NOMO-1 treated with DMSO at 0.1 percent for 48 hours (cell line): ENCODE data around the gene SETD6.

Experiments used
- DNase-seq: peaks from one replicate; lab custom pipeline; 2025; ENCODE audit not compliant: unreplicated experiment; lab: John Stamatoyannopoulos, UW

SETD6 gene

DNA sequence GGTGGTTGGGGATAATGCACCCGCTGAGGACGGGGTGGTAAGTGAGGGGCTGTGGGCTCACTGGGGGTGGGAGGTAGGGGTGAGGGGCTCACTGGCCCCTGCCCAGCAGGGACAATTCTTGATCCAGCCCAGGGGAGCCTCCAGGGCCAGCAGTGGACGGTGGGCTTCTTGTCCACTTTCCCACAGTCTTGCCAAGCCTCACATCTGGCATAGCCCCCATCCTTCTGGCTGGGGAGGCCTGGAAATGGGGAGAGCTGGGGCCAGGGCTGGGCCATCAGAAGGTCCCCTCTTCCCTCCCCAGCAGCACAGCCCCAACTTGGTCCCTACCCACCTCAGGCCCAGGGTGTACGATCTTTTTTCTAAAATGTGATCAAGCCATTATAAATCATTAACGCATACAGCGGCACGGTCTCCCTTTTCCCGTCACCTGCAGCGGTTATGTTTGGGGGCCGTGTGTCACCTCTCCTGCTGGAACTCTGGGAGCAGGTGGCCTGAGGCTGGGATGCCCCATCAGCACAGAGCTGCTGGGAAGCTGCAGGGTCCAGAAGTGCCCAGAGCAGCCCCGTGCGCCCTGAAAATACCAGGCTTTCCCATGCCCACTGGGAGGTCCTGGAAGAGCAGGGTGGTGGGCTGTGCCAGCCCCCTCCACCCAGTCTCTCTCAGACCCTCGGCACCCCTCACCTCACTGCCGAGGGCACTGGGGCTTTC is 7.2 kb upstream of the SETD6 start:
- no peak for DNase-seq

DNA sequence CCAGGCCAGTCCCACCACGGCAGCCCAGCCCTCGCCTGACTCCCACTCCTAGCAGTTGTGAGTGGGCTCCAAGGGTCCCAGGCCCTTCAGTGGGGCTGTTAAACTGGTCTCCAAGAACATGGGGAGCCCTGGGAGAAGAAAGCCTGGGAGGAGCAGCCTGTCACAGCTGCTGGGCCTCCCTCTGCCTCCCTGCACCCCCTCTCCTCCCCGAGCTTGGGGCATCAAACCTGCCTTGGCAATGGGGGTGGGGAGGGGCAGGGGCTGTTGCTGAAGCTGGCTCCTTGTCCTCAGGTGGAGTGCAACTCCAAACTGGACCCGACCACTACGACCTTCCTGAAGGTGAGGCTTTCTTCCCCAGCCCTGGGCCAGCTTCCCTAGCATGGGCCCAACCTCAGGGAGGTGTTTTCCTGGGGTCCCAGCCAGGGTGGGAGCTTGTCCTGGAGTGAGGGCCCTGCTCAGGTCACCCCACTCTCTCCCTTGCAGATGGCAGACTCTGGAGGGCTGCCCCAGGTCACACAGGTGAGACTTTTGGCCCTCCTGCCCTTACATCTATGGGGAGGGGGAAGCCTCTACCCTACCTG is 6.6 kb upstream of the SETD6 start:
- no peak for DNase-seq

GRCh38 chr16:58509256-58510096 is 5.8 kb upstream of the SETD6 start:
- DNase-seq, result no peak

DNA sequence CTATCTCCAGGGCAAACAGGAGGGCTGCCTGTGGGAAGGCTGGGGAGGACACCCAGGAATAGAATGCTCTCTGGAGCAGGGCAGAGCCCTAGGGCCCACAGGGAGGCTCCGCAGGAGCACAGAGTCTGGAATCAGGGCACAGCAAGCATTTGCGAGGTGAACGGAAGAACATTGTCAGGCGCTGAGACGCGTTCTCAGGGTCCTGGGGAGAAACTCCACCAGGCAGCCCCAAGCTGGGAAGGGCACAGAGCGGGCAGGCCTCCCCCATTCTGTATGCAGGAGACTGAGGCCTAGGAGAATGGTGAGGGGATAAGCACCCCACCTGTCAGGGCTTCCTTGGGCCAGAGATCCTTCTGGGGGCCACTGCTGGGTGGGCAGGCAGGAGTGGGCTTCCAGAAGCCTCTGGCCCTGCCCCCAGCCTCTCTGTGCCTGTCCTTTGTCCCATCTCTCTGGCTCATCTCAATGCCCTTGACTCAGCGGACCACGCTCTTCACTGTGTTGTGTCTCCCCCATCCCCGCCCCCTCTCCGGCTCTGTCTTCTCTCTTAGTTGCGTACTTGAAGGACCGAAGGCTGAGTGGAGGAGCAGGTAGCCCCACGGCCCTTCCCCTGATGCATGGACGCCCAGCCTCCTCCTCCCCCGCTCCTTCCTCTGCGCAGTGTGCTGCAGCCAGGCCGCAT is 5.1 kb upstream of the SETD6 start:
- DNase-seq, result no peak

DNA sequence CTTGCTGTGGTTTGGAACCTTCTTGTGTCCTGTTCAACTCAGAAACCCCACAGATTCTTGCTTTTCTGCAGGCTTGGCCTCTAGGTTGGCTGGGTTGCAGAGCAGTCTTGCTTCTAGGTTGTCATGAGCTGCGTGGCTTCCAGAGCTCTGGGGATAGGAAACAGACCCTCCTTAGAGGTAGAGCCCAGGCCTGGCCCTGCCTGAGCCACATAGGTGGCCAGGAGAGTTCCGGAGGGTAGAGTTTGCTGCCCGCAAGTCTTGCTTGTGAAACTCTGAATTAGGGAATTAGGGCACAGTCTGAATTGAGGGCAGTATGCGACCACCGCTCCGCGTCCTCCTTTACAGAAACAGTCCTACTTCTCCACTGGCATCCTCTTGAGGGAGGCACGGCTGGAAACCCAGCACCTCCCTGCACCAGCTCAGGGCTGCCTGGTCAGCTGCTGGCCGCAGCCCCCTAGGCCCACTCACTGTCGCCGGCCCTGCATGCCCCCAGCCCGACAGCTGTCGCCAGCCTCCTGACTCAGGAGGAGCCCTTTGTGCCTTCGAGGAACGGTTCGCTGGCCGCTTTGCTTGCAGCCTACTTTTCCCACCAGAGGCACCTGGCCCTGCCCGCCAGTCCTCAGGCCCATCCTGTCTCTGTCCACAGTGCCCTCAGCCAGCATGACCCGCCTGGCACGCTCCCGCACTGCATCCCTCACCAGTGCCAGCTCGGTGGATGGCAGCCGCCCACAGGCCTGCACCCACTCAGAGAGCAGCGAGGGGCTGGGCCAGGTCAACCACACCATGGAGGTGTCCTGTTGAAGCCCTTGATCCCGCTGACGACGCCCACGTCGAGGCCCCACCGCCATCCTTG is 4.3 kb upstream of the SETD6 start:
- DNase-seq, result no peak

DNA sequence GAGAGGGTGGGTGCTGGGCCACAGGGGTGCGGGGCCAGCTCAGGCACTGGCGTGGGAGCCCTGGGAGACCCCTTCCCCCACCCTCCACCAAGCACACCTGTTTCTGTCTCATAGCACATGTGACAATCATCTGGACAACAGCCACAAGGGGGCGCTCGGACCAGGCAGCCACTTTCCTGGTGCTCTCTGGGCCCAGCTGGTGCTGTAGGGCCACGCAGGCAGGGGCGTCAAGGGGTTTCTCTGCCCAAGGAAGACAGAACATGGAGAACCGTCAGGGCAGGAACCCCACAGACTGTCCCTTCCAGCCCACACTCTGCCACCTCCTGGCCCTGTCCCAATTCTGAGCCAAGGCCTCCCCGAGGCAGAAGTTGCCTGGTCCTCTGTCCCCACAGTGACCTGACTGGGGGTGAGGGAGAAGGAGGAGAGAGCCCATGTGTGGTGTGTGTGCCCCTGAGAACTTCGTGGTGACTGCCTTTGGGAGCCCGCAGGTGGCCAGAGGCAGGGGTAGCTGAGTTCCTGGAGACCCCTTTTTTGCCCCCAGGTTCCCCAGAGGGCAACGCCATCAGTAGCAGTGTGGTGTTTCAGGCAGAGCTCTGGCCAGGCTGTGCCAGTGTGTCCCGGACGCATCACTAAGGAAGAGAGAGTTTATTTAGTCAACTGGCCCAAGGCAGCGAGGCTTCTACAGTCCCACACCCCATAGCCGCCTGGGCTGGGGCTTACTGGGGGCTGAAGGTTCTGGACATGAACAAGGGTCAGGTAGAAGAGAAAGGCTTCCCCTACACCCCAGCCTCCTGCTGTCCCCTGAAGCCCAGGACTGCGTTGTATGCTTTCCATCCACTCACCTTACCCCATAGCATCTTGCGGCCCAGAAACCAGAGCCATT is 3.1 kb upstream of the SETD6 start:
- DNase-seq, result peak; percentile 55

DNA sequence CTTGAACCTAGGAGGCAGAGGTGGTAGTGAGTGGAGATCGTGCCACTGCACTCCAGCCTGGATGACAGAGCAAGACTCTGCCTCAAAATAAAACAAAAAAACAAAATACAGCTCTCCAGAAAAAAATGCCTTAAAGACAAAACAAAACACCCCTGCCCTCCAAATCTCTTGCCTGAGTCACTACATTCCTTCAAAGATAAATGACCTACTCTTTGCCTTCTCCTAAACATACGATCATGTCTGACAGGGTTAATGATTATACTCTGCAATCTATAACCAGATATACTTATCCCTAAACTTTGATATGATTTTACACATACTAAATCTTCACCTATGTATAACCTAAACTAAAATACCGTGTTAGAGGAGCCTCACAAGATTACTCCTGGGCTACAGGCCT is 1.4 kb upstream of the SETD6 start:
- no peak for DNase-seq

DNA sequence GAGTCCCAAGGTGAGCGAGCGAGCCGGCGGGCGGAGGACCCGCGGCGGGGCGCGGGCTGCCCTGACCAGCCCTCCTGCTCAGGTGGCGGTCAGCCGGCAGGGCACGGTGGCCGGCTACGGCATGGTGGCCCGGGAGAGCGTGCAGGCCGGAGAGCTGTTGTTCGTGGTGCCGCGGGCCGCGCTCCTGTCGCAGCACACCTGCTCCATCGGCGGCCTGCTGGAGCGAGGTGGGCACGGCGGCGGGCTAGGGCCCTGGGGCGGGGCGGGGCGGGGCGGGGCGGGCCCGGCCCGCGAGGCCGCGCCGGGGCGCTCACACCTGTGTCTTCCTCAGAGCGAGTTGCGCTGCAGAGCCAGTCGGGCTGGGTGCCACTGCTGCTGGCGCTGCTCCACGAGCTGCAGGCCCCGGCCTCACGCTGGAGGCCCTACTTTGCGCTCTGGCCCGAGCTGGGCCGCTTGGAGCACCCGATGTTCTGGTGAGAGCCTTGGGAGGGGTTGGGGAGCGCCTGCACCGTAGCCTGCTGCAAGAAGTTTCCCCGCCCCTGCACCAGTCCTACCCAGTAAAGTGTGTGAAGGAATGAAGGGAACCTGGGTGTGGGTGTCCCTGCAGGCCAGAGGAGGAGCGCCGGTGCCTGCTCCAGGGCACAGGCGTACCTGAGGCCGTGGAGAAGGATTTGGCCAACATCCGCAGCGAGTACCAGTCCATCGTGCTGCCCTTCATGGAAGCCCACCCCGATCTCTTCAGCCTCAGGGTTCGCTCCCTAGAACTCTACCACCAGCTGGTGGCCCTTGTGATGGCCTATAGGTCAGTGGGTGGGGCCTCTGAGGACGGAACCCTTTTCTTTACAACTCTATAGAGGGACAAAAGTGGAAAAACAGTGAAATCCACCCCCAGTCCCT is 802 bp downstream of the SETD6 start:
- no peak for DNase-seq

DNA sequence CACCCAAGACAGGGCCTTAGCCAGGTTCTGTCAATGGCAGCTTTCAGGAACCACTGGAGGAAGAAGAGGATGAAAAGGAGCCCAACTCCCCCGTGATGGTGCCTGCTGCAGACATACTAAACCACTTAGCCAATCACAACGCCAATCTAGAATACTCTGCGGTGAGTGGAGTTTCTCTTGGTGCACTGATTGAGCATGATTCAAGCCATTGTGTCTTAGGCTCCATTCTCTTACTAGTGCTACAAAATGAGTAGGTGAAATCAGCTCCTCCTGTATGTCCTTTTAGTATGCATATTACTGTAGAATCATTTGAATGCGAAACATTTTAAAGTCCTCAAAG is 1.4 kb downstream of the SETD6 start:
- no peak for DNase-seq

DNA sequence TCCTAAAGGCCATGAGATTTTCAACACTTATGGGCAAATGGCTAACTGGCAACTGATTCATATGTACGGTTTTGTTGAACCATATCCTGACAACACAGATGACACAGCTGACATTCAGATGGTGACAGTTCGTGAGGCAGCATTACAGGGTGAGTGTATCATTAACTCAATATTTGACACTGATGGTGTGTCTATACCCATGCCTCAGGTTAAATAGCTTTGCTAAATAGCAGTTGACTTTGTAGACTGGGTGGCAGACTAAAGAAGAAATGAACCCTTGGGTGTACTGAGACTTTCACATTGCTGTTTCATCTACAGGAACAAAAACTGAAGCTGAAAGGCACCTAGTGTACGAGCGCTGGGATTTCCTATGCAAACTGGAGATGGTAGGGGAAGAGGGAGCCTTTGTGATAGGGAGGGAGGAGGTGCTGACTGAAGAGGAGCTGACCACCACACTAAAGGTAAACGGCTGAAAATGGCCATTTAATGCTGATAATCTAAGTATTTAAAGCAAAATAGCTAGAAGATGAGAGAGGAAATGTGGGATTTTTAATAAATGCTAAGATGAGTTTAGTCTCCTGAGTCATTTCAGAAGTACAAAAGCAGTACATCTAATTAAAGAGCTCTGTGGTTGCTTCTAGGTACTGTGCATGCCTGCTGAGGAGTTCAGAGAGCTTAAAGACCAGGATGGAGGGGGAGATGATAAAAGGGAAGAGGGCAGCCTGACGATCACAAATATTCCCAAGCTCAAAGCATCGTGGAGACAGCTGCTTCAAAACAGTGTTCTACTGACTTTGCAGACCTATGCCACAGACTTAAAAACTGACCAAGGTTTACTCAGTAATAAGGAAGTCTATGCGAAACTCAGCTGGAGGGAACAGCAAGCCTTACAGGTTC is 3.0 kb downstream of the SETD6 start:
- no peak for DNase-seq

DNA sequence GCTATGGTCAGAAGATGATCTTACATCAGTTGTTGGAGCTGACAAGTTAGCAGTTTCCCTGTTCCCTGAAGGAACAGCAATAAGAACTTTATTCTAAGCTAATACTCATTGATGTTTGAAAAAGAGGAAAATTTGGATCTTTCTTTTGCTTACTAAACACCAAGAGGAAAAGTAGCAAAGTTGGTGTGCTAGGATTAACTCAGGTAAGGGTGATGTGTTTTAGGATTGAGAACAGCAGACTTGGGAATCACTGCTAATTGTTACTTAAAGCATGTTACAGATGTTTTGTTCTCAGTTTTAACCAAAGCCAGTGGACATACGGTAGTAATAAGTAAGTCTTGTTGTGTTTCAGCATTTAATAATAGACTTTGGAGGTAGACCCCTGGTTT is 3.7 kb downstream of the SETD6 start:
- DNase-seq, result no peak

DNA sequence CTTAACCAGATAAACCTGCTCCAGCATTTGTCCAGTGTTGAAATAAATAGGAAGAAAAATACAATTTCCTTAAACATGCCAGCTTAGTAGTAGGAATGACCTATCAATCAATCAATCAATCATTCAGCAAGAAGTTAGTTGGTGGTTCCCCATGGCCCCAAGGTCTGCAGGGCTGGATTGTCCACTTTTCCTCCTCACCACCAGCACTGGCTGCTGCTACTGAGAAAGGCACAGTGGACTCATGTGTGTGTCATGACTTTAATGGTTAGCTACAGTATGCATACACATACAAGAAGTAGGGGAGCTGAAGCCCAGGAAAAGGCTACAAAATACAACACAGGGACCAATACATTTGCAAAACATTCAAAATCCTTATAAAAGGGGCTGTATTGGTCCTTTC is 4.4 kb downstream of the SETD6 start:
- DNase-seq, result no peak

DNA sequence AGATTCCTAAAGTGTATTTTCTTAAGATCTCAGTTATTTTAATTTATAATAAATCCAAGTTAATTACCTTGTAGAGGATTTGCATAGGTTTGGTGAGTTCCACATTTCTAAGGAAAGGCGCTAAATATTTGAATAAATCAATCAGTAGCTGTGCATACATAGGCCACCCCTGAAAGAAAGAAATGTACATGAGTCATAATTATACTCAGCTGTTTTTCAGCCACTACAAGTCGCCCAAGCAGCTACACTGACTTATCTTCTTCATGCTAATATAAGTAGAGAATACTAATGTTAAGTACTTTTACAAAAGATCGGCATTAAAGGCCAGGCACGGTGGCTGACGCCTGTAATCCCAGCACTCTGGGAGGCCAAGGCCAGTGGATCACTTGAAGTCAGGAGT is 14.9 kb downstream of the SETD6 start:
- no peak for DNase-seq

- no peak for DNase-seq
These were observed 17.1 kb downstream of the SETD6 start for GRCh38 chr16:58532414-58532813.

GRCh38 chr16:58533751-58534470 is 18.6 kb downstream of the SETD6 start:
- DNase-seq, result no peak

DNA sequence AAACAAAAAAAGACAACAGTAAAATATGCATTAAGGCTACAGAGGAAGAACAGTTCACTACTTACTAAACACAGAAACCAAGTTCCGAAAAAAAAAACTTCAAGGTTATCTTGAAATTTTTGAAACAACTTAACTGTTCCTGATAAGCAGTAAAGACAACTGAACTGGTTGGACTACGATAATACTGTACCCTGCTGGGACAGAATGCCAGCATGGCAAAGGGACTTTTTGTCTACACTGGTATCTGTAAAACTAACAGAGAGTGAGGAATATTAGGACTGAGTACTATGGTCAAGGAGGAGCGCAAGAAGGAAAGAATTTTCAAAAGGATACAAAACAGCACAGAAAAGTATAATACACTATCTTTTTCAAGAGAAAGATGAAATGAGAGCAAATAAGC is 19.8 kb downstream of the SETD6 start:
- no peak for DNase-seq

DNA sequence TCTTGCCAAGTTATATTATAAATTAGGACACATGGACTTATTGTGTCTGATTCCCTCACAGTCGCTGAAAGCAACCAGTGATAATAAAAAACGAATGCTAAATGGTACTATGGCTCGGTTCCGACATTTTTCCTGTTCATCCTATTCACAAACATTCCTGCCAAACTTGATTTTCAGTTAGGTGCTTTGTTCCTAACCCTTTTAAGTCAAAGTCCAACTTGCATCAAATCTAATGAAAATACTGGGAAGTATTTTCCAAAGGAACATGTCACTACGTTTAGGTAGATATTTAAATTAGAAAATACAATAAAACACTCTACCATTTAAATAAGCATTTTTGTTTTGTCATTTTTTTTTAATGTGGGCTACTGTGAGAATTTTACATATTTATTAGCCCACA is 21.0 kb downstream of the SETD6 start:
- no peak for DNase-seq
